Chondrocyte (in vitro differentiated cells): Measurements from ENCODE around the gene FER1L5. TPM values are rescaled to one million over a fixed set of nuclear protein-coding genes. Genes with fewer than 3 reads are reported as not detected.

Source experiments
- DNase-seq: peaks from one replicate; pipeline ENCODE4 v3.0.0; 2021; ENCODE audit warnings: mixed read lengths, low spot score
- H3K27ac Mint-ChIP-seq: one replicate; pipeline ENCODE4 v1.8.0; 2021; ENCODE audit warnings: mild to moderate bottlenecking, moderate library complexity, mixed read lengths; ENCODE audit not compliant: unreplicated experiment
- H3K27me3 Mint-ChIP-seq: 2 replicates; pipeline ENCODE4 v1.8.0; 2021; ENCODE audit warnings: low read depth, mixed read lengths
- H3K36me3 Mint-ChIP-seq: 2 replicates; pipeline ENCODE4 v1.8.0; 2021; ENCODE audit warnings: low read depth, mixed read lengths
- H3K4me1 Mint-ChIP-seq: 2 replicates; pipeline ENCODE4 v1.8.0; 2021; ENCODE audit warnings: low read depth, mild to moderate bottlenecking, mixed read lengths
- H3K4me3 Mint-ChIP-seq: one replicate; pipeline ENCODE4 v1.8.0; 2021; ENCODE audit warnings: mild to moderate bottlenecking, moderate library complexity, mixed read lengths; ENCODE audit not compliant: unreplicated experiment
- H3K9me3 Mint-ChIP-seq: 2 replicates; pipeline ENCODE4 v1.8.0; 2021; ENCODE audit warnings: low read depth, mixed read lengths
- CTCF ChIP-seq: fragments of 200-600 bp; sonication (generic); IDR thresholded peaks from 2 replicates; pipeline ENCODE4 v1.5.0; 2021; ENCODE audit warnings: antibody characterized with exemption, mild to moderate bottlenecking, moderate library complexity
- total RNA-seq: library from RNA; stranded (reverse); gene quantifications from 3 replicates; pipeline ENCODE4 v1.2.1, GENCODE V29; 2021

Gene FER1L5
- total RNA-seq, 1 donor from 2014 or later: not detected

GRCh38 chr2:96753661-96754282 is 111.2 kb downstream of the FER1L5 start:
- TF ChIP-seq CTCF: no peak
- no peaks in the 10 kb centered on the region for H3K4me1 Mint-ChIP-seq
- no peaks in the 10 kb centered on the region for H3K9me3 Mint-ChIP-seq
- no peak for DNase-seq
- H3K27me3 Mint-ChIP-seq: no peaks in the 10 kb centered on the region
- no peaks in the 10 kb centered on the region for H3K36me3 Mint-ChIP-seq
- H3K27ac Mint-ChIP-seq: no peak overlapping the region
- no peak overlapping the region for H3K4me3 Mint-ChIP-seq

GRCh38 chr2:96754317-96754716 is 111.8 kb downstream of the FER1L5 start:
- no peak for TF ChIP-seq CTCF
- Mint-ChIP-seq H3K27ac (no peak overlapping the region), H3K9me3 (no peaks in the 10 kb centered on the region), H3K4me3 (no peak overlapping the region), H3K36me3 (no peaks in the 10 kb centered on the region), H3K27me3 (no peaks in the 10 kb centered on the region), H3K4me1 (no peaks in the 10 kb centered on the region)
- DNase-seq: no peak

Other genes starting within 250 kb of the FER1L5 start
- not detected in 3 replicates for gene NEURL3, start 137.4 kb upstream of the FER1L5 start, total RNA-seq
- 7.5 to 14.4 TPM (median 12.9 TPM) in 3 replicates for gene ARID5A, start 106.0 kb upstream of the FER1L5 start, total RNA-seq
- 32.6 to 34.5 TPM (median 34.1 TPM) in 3 replicates for gene KANSL3, start 4.5 kb upstream of the FER1L5 start, total RNA-seq
- 15.3 to 25.4 TPM (median 15.9 TPM) in 3 replicates for gene LMAN2L, start 97.3 kb downstream of the FER1L5 start, total RNA-seq
- gene CNNM4, start 118.1 kb downstream of the FER1L5 start, total RNA-seq: 7.6 to 8.3 TPM (median 7.7 TPM) in 3 replicates
- 10.2 to 14.0 TPM (median 10.4 TPM) in 3 replicates for gene CNNM3, start 173.5 kb downstream of the FER1L5 start, total RNA-seq
- 1.9 to 4.4 TPM (median 3.2 TPM) in 3 replicates for gene ANKRD23, start 201.3 kb downstream of the FER1L5 start, total RNA-seq
- gene ANKRD39, start 215.3 kb downstream of the FER1L5 start, total RNA-seq: 7.9 to 11.2 TPM (median 8.3 TPM) in 3 replicates
- gene SEMA4C, start 227.3 kb downstream of the FER1L5 start, total RNA-seq: 20.4 to 26.7 TPM (median 24.8 TPM) in 3 replicates